ENCODE results near the gene CACNA1C.

Gene CACNA1C

GRCh38 chr12:2173971-2174370 lies 121.2 kb downstream of the CACNA1C start:
- no peak for DNase-seq

GRCh38 chr12:2177003-2177402 lies 124.2 kb downstream of the CACNA1C start:
- DNase-seq, result no peak

GRCh38 chr12:2177751-2178150 lies 125.0 kb downstream of the CACNA1C start:
- no peak for DNase-seq

- DNase-seq, result no peak
Observed at GRCh38 chr12:2179058-2179457, 126.3 kb downstream of the CACNA1C start.

- DNase-seq, result no peak
Observed at GRCh38 chr12:2179953-2180736, 127.4 kb downstream of the CACNA1C start.

GRCh38 chr12:2180737-2181082 lies 127.9 kb downstream of the CACNA1C start:
- DNase-seq, result no peak

GRCh38 chr12:2183556-2184541 lies 131.1 kb downstream of the CACNA1C start:
- DNase-seq, result no peak

- no peak for DNase-seq
Observed at GRCh38 chr12:2185751-2186341, 133.1 kb downstream of the CACNA1C start.

GRCh38 chr12:2187195-2187945 lies 134.6 kb downstream of the CACNA1C start:
- no peak for DNase-seq

- no peak for DNase-seq
Observed at GRCh38 chr12:2190085-2190484, 137.3 kb downstream of the CACNA1C start.

GRCh38 chr12:2190896-2191533 lies 138.2 kb downstream of the CACNA1C start:
- no peak for DNase-seq

GRCh38 chr12:2191534-2192153 lies 138.9 kb downstream of the CACNA1C start:
- no peak for DNase-seq

GRCh38 chr12:2192231-2192630 lies 139.4 kb downstream of the CACNA1C start:
- no peak for DNase-seq

GRCh38 chr12:2194060-2194459 lies 141.3 kb downstream of the CACNA1C start:
- DNase-seq, result no peak

- DNase-seq, result no peak
Observed at GRCh38 chr12:2194571-2194970, 141.8 kb downstream of the CACNA1C start.

- no peak for DNase-seq
Observed at GRCh38 chr12:2195085-2195484, 142.3 kb downstream of the CACNA1C start.

GRCh38 chr12:2198005-2198501 lies 145.3 kb downstream of the CACNA1C start:
- DNase-seq, result no peak

- DNase-seq, result no peak
Observed at GRCh38 chr12:2198542-2198941, 145.8 kb downstream of the CACNA1C start.

GRCh38 chr12:2205996-2206395 lies 153.2 kb downstream of the CACNA1C start:
- no peak for DNase-seq

- no peak for DNase-seq
Observed at GRCh38 chr12:2208837-2209635, 156.2 kb downstream of the CACNA1C start.

GRCh38 chr12:2211119-2211518 lies 158.3 kb downstream of the CACNA1C start:
- no peak for DNase-seq

Measured in stimulated activated CD4-positive, alpha-beta T cell treated with anti-CD3 and anti-CD28 coated beads, Interleukin-2, amount 100 ng/mL, for 48 hours (primary cell).